Measurements from ENCODE around the gene EP300. TPM values are rescaled to one million over a fixed set of nuclear protein-coding genes. Genes with fewer than 3 reads are reported as not detected.

The EP300 gene
- total RNA-seq, 1 experiment from 2014 or later = 17.8 TPM

- ChIA-PET POLR2A (ENCODE audit: unreplicated experiment) (no interaction called here), CTCF (no interaction called here)
- Histone ChIP-seq H4K20me1 (ENCODE audit: low read length) (no peaks in the 10 kb centered on the region), H3F3A (ENCODE audit: low read length, unreplicated experiment) (no peaks in the 10 kb centered on the region), H3K27ac (ENCODE audit: low read length) (no peak overlapping the region), H3K9ac (ENCODE audit: low read length) (no peak overlapping the region), H3K36me3 (ENCODE audit: low read depth, low read length) (peaks cover 49% of the 10 kb centered on the region), H3K4me2 (ENCODE audit: low read length) (no peak overlapping the region), H3K9me2 (replicated peaks; ENCODE audit: low read length) (no peaks in the 10 kb centered on the region), H2AFZ (ENCODE audit: low read length) (no peak overlapping the region), H3K27me3 (ENCODE audit: low read length) (no peaks in the 10 kb centered on the region), H3K4me3 (ENCODE audit: low read length) (no peak overlapping the region), H3K9me3 (ENCODE audit: low read length) (no peaks in the 10 kb centered on the region), H3K4me1 (ENCODE audit: insufficient read depth, low read length) (no peaks in the 10 kb centered on the region), H3K79me2 (ENCODE audit: low read length) (no peaks in the 10 kb centered on the region)
- ATAC-seq (no peak), DNase-seq (no peak)
- TF ChIP-seq EZH2phosphoT487 (IDR thresholded peaks at IDR 0.05; ENCODE audit: borderline replicate concordance, low read length) = no peak
- TF ChIP-seq EZH2 (IDR thresholded peaks at IDR 0.05; ENCODE audit: low read length, unreplicated experiment) = no peak
- no peak for TF ChIP-seq CTCF (conservative IDR thresholded peaks at IDR 0.05; ENCODE audit: low read depth, low read length)
- intact Hi-C loops (cut with micrococcal nuclease) = no loop called here
- BruUV-seq (replicated peaks) = no TSS peak
These were observed 54.2 kb downstream of the EP300 start for GRCh38 chr22:41146573-41146972.

- intact Hi-C loops (cut with micrococcal nuclease) = no loop called here
- no peak overlapping the region for H2AFZ ChIP-seq (ENCODE audit: low read length)
- no peaks in the 10 kb centered on the region for H4K20me1 ChIP-seq (ENCODE audit: low read length)
- no peak overlapping the region for H3K27ac ChIP-seq (ENCODE audit: low read length)
- no peak overlapping the region for H3K4me3 ChIP-seq (ENCODE audit: low read length)
- no peaks in the 10 kb centered on the region for H3K79me2 ChIP-seq (ENCODE audit: low read length)
- H3K4me1 ChIP-seq (ENCODE audit: insufficient read depth, low read length) = no peaks in the 10 kb centered on the region
- H3K36me3 ChIP-seq (ENCODE audit: low read depth, low read length) = peaks cover 55% of the 10 kb centered on the region
- BruUV-seq (replicated peaks) = no TSS peak
- H3K4me2 ChIP-seq (ENCODE audit: low read length) = no peak overlapping the region
- ATAC-seq (no peak), DNase-seq (no peak)
- H3F3A ChIP-seq (ENCODE audit: low read length, unreplicated experiment) = no peaks in the 10 kb centered on the region
- H3K27me3 ChIP-seq (ENCODE audit: low read length) = no peaks in the 10 kb centered on the region
- no peak for TF ChIP-seq EZH2phosphoT487 (IDR thresholded peaks at IDR 0.05; ENCODE audit: borderline replicate concordance, low read length)
- TF ChIP-seq CTCF (conservative IDR thresholded peaks at IDR 0.05; ENCODE audit: low read depth, low read length) = no peak
- TF ChIP-seq EZH2 (IDR thresholded peaks at IDR 0.05; ENCODE audit: low read length, unreplicated experiment) = no peak
- no peaks in the 10 kb centered on the region for H3K9me2 ChIP-seq (replicated peaks; ENCODE audit: low read length)
- CTCF ChIA-PET = no interaction called here
- H3K9me3 ChIP-seq (ENCODE audit: low read length) = no peaks in the 10 kb centered on the region
- no peak overlapping the region for H3K9ac ChIP-seq (ENCODE audit: low read length)
- POLR2A ChIA-PET (ENCODE audit: unreplicated experiment) = no interaction called here
These were observed 55.3 kb downstream of the EP300 start for GRCh38 chr22:41147722-41148121.

GRCh38 chr22:41152902-41153301 lies 60.5 kb downstream of the EP300 start:
- no peak for TF ChIP-seq EZH2phosphoT487 (IDR thresholded peaks at IDR 0.05; ENCODE audit: borderline replicate concordance, low read length)
- TF ChIP-seq EZH2 (IDR thresholded peaks at IDR 0.05; ENCODE audit: low read length, unreplicated experiment) = no peak
- no peak for TF ChIP-seq CTCF (conservative IDR thresholded peaks at IDR 0.05; ENCODE audit: low read depth, low read length)
- Histone ChIP-seq H3K9me2 (replicated peaks; ENCODE audit: low read length) (no peaks in the 10 kb centered on the region), H3K4me1 (ENCODE audit: insufficient read depth, low read length) (no peaks in the 10 kb centered on the region), H3F3A (ENCODE audit: low read length, unreplicated experiment) (no peaks in the 10 kb centered on the region), H3K4me2 (ENCODE audit: low read length) (no peak overlapping the region), H3K4me3 (ENCODE audit: low read length) (no peak overlapping the region), H3K79me2 (ENCODE audit: low read length) (no peaks in the 10 kb centered on the region), H3K9ac (ENCODE audit: low read length) (no peak overlapping the region), H3K36me3 (ENCODE audit: low read depth, low read length) (peaks cover 83% of the 10 kb centered on the region), H2AFZ (ENCODE audit: low read length) (no peak overlapping the region), H4K20me1 (ENCODE audit: low read length) (no peaks in the 10 kb centered on the region), H3K9me3 (ENCODE audit: low read length) (no peaks in the 10 kb centered on the region), H3K27me3 (ENCODE audit: low read length) (no peaks in the 10 kb centered on the region), H3K27ac (ENCODE audit: low read length) (no peak overlapping the region)
- intact Hi-C loops (cut with micrococcal nuclease) = no loop called here
- DNase-seq = no peak
- no TSS peak for BruUV-seq (replicated peaks)
- ATAC-seq = no peak
- ChIA-PET POLR2A (ENCODE audit: unreplicated experiment) (no interaction called here), CTCF (no interaction called here)
